Uterus (tissue), 4 donors: ENCODE data around the gene WBP1L. TPM values are rescaled to one million over a fixed set of nuclear protein-coding genes. Genes with fewer than 3 reads are reported as not detected.

Experiments used
- DNase-seq, 2 donors: peaks; one replicate each; pipeline ENCODE4 v3.0.0-alpha.2; 2019 to 2020
- H3K27ac ChIP-seq, 2 donors: fragments of 200-600 bp; sonication (generic); 1 replicate in 1 of 2; 2 replicates in 1 of 2; pipeline ENCODE4 v1.5.1; 2016 to 2018
- H3K27me3 ChIP-seq, 2 donors: fragments of 200-600 bp; sonication (generic); one replicate each; pipeline ENCODE4 v1.5.1; 2018 to 2019; ENCODE audit warnings: control low read depth in 1 of 2
- H3K36me3 ChIP-seq, 2 donors: fragments of 200-600 bp; sonication (generic); one replicate each; pipeline ENCODE4 v1.5.1; 2019; ENCODE audit warnings: control low read depth in 1 of 2
- H3K4me1 ChIP-seq, 2 donors: fragments of 200-600 bp; sonication (generic); one replicate each; pipeline ENCODE4 v1.5.1; 2018 to 2019; ENCODE audit warnings: control low read depth in 1 of 2
- H3K4me3 ChIP-seq, 2 donors: fragments of 200-600 bp; sonication (generic); 1 replicate in 1 of 2; 2 replicates in 1 of 2; pipeline ENCODE4 v1.5.1; 2018 to 2019; ENCODE audit warnings: mild to moderate bottlenecking in 1 of 2
- H3K9me3 ChIP-seq, 2 donors: fragments of 200-600 bp; sonication (generic); one replicate each; pipeline ENCODE4 v1.5.1; 2019; ENCODE audit warnings: control low read depth in 1 of 2
- POLR2A ChIP-seq, 2 donors: fragments of 450-650 bp; IDR thresholded peaks; one replicate each; pipeline ENCODE4 v1.6.1; 2016; ENCODE audit warnings: antibody characterized with exemption in 2 of 2, mild to moderate bottlenecking in 1 of 2, moderate library complexity in 1 of 2
- intact Hi-C: fragments of 100-400 bp; cut with DNase I; formaldehyde crosslinking; loops from one replicate; pipeline ENCODE4 v1.15.1; 2023; ENCODE audit warnings: low total_unique reads
- total RNA-seq, 4 donors: library from RNA; depleted of rRNA in 3 of 4; stranded (reverse); fragments of >200 nt in 3 of 4; gene quantifications; one replicate each; pipeline versions ENCODE4 v1.1.0 to v1.2.4, GENCODE V29; 2014 to 2023
- TF ChIP-seq, protein P1 (sequence below), 4 experiments: fragments of 200-600 bp in 2 of 4; fragments of 450-650 bp in 2 of 4; sonication (generic) in 2 of 4; IDR thresholded peaks; one replicate each; pipeline ENCODE4 v1.5.1; 2016 to 2019; ENCODE audit warnings: antibody characterized with exemption in 4 of 4, mild to moderate bottlenecking in 2 of 4, moderate library complexity in 1 of 4
- donor health status: DM: yes; HTN: yes; CAD: no.

The WBP1L gene
- total RNA-seq, 4 donors from 2014 or later, result 27.4 to 79.2 (median 55.3) TPM

GRCh38 chr10:102824664-102825063, 80.9 kb downstream of the WBP1L start:
- no peaks in the 10 kb centered on the region for H3K4me1 ChIP-seq
- H3K27me3 ChIP-seq, result no peaks in the 10 kb centered on the region
- H3K36me3 ChIP-seq, result no peaks in the 10 kb centered on the region
- TF ChIP-seq POLR2A (IDR thresholded peaks at IDR 0.05), result no peak
- TF ChIP-seq, protein P1, sequence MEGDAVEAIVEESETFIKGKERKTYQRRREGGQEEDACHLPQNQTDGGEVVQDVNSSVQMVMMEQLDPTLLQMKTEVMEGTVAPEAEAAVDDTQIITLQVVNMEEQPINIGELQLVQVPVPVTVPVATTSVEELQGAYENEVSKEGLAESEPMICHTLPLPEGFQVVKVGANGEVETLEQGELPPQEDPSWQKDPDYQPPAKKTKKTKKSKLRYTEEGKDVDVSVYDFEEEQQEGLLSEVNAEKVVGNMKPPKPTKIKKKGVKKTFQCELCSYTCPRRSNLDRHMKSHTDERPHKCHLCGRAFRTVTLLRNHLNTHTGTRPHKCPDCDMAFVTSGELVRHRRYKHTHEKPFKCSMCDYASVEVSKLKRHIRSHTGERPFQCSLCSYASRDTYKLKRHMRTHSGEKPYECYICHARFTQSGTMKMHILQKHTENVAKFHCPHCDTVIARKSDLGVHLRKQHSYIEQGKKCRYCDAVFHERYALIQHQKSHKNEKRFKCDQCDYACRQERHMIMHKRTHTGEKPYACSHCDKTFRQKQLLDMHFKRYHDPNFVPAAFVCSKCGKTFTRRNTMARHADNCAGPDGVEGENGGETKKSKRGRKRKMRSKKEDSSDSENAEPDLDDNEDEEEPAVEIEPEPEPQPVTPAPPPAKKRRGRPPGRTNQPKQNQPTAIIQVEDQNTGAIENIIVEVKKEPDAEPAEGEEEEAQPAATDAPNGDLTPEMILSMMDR (IDR thresholded peaks at IDR 0.05), result no peak
- H3K27ac ChIP-seq, result no peak overlapping the region
- H3K4me3 ChIP-seq, result no peak overlapping the region
- intact Hi-C loops, result no loop called here
- DNase-seq, result no peak
- no peaks in the 10 kb centered on the region for H3K9me3 ChIP-seq

- no peaks in the 10 kb centered on the region for H3K36me3 ChIP-seq
- H3K27me3 ChIP-seq, result no peaks in the 10 kb centered on the region
- H3K4me3 ChIP-seq, result no peak overlapping the region
- DNase-seq, result no peak
- no peak overlapping the region for H3K27ac ChIP-seq
- no peaks in the 10 kb centered on the region for H3K9me3 ChIP-seq
- no peak for TF ChIP-seq POLR2A (IDR thresholded peaks at IDR 0.05)
- TF ChIP-seq, protein P1 (IDR thresholded peaks at IDR 0.05), result no peak
- H3K4me1 ChIP-seq, result no peaks in the 10 kb centered on the region
- intact Hi-C loops, result no loop called here
These were observed 82.5 kb downstream of the WBP1L start for GRCh38 chr10:102826148-102826796.

GRCh38 chr10:102827597-102827975, 83.8 kb downstream of the WBP1L start:
- intact Hi-C loops, result no loop called here
- H3K9me3 ChIP-seq, result no peaks in the 10 kb centered on the region
- no peak for TF ChIP-seq POLR2A (IDR thresholded peaks at IDR 0.05)
- TF ChIP-seq, protein P1 (IDR thresholded peaks at IDR 0.05), result no peak
- no peak for DNase-seq
- H3K27me3 ChIP-seq, result no peaks in the 10 kb centered on the region
- no peaks in the 10 kb centered on the region for H3K36me3 ChIP-seq
- H3K4me1 ChIP-seq, result no peaks in the 10 kb centered on the region
- H3K27ac ChIP-seq, result no peak overlapping the region
- H3K4me3 ChIP-seq, result no peak overlapping the region

DNA sequence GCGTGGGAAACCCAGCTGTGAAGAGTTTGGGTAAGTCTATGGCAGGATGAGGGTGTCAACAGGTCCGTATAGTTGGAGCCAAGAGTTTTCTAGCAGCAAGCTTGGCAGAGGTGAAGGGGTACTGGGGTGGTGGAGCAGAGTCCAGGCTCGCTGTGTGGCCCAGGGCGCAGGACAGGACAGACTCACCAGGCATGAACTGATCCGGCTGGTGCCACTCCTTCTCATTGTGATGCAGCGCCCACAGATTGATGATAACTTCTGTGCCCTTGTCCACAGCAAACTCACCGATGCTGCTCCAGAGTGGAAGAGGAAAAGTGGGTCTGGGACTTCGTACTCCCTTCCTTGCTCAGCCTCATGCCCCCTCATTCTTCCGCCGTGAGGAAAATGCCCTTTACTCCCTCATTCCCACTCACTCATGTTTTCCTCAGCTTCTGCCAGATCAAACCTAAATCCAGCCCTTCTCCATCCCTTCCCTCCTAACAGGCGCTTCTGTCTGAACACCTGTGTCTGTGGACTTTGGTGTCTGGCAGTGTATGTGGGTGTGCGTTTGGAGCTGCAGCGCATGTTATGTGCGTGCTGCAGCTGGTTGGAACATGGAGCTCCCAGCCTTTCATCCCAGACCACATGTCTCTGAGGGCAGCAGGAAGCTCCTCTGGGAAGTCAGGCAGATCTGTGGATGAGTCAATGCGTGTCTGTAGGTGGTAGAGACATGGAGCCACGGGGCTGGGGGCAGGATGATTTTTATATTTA, 87.7 kb downstream of the WBP1L start:
- no peak for DNase-seq
- H3K27me3 ChIP-seq, result no peaks in the 10 kb centered on the region
- intact Hi-C loops, result loop anchor here (5.0 kb wide), 1 partner anchor 71 kb away; no protein-coding TSS in a partner anchor
- no peak overlapping the region for H3K4me3 ChIP-seq
- TF ChIP-seq, protein P1 (IDR thresholded peaks at IDR 0.05), result no peak
- no peak for TF ChIP-seq POLR2A (IDR thresholded peaks at IDR 0.05)
- no peaks in the 10 kb centered on the region for H3K4me1 ChIP-seq
- H3K27ac ChIP-seq, result no peak overlapping the region
- H3K9me3 ChIP-seq, result no peaks in the 10 kb centered on the region
- no peaks in the 10 kb centered on the region for H3K36me3 ChIP-seq

DNA sequence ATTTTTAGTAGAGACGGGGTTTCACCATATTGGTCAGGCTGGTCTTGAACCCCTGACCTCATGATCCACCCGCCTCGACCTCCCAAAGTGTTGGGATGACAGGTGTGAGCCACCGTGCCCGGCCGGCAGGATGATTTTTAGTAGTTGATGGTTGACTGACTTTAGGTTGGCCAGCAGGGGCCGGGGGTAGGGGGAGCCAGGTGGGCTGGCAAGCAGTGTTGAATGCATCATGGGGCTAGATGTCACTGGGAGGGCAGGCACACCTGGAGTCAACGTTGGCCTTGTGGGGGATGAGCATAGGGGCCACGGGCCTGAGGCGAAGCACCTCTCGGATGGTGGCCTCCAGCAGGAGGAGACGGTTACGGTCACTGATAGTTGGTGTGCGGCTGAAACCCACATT, 88.5 kb downstream of the WBP1L start:
- H3K27ac ChIP-seq, result no peak overlapping the region
- H3K4me1 ChIP-seq, result no peaks in the 10 kb centered on the region
- no peaks in the 10 kb centered on the region for H3K36me3 ChIP-seq
- H3K4me3 ChIP-seq, result no peak overlapping the region
- TF ChIP-seq POLR2A (IDR thresholded peaks at IDR 0.05), result no peak
- TF ChIP-seq, protein P1 (IDR thresholded peaks at IDR 0.05), result no peak
- DNase-seq, result no peak
- H3K27me3 ChIP-seq, result no peaks in the 10 kb centered on the region
- H3K9me3 ChIP-seq, result no peaks in the 10 kb centered on the region
- intact Hi-C loops, result loop anchor here (5.0 kb wide), 1 partner anchor 70 kb away; no protein-coding TSS in a partner anchor
